Measurements from ENCODE around the gene NEO1.

GRCh38 chr15:73227433-73228056 lies 175.3 kb downstream of the NEO1 start:
- TF ChIP-seq POLR2AphosphoS5 (IDR thresholded peaks at IDR 0.05; ENCODE audit: borderline replicate concordance, low read depth, low read length): no peak
- TF ChIP-seq EZH2 (IDR thresholded peaks at IDR 0.05): no peak
- no peak for TF ChIP-seq FOXP2 (optimal IDR thresholded peaks at IDR 0.05; ENCODE audit: control extremely low read depth, extremely low read length, insufficient read depth)

Data from SK-N-MC (cell line).